ENCODE data around the gene VPS52. TPM values are rescaled to one million over a fixed set of nuclear protein-coding genes. Genes with fewer than 3 reads are reported as not detected.
"Not testable (repeated sequence)": the region's sequence is repeated elsewhere in the genome, so short reads cannot be mapped to it uniquely, and the experiment has no call there.

VPS52 gene
- total RNA-seq, 1 experiment from 2014 or later = 39.7 TPM

GRCh38 chr6:33251395-33252012 lies 20.2 kb downstream of the VPS52 start:
- DNase-seq (ENCODE audit: extremely low read depth, low read depth) = no peak

DNA sequence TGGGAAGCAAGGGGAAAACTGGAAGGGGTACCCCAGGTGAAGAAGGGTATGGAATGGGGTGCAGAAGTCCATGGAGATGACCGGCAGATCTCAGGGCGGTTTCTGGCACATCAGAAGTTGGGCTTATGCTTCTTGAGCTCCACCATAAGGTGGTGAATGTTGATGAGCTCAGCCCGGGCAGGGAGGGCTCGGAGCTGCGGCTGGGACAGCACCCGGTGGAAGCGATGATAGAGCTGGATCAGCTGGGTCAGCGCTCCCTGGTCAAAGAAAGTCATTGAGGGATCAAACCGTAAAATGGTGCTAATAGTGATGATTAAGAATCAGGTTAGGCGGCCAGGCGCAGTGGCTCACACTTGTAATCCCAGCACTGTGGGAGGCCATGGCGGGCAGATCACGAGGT lies 20.9 kb downstream of the VPS52 start:
- no peak for DNase-seq (ENCODE audit: extremely low read depth, low read depth)

- no peak for DNase-seq (ENCODE audit: extremely low read depth, low read depth)
Measured at GRCh38 chr6:33249732-33250630, 21.7 kb downstream of the VPS52 start.

DNA sequence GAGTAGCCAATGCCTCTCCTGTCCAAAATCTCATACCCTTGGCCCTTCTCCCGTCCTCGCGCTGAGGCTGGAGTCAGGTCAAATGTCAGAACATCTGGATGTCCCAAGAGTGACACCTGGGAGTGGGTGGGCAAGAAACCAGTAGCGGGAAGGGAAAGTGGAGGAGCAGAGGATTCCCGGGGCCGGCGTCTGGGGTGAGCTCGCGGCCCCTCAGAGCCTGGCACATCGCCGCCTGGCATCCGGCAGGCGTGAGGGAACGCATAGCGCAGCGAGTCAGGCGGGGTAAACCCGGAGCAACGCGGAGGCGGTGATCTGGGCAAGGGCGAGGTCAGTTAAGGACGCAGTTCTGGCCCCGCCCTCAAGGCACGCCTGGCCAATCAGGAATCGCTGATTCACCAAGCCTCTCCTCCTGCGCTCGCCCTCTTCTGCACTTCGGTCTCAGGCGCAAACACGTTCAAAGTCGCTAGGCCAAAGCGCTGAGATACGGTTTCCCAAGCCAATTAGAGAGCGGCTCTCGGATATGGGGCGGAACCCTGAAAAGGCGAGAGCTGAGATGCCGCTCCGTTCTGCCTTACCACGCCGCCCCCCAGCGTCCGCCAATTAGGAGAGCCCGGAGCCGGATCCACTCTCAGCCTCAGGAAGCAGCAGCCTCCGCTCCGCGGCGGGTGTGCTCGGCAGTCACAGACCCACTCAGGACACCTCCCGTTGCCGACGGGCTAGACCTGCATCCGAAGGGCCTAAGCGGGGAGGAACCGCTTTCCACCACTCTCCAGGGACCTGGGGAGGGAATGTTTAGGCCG lies 22.5 kb downstream of the VPS52 start:
- DNase-seq (ENCODE audit: extremely low read depth, low read depth) = peak; percentile 97

GRCh38 chr6:33248643-33248931 lies 23.1 kb downstream of the VPS52 start:
- DNase-seq (ENCODE audit: extremely low read depth, low read depth) = no peak

GRCh38 chr6:33247977-33248642 lies 23.6 kb downstream of the VPS52 start:
- peak; percentile 80 for DNase-seq (ENCODE audit: extremely low read depth, low read depth)

- DNase-seq (ENCODE audit: extremely low read depth, low read depth) = no peak
Measured at GRCh38 chr6:33243476-33243875, 28.2 kb downstream of the VPS52 start.

DNA sequence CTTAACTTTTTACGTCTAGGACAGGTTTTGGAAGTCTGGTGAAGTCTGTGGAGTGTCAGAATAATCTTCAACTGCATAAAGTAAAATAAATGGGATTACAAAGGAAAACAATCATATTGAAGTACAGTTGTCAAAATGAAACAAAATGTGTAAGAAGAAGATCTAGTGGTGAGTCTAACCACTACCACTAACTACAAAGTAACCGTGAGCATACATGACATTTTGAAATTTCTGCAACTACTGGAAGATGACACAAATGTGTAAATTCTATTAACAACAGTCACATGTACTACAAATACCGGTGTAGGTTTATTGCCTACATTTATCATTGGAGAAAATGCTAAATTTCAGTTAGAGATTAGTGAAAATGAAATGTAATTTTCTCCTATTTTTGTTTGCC lies 29.7 kb downstream of the VPS52 start:
- DNase-seq (ENCODE audit: extremely low read depth, low read depth) = no peak

DNA sequence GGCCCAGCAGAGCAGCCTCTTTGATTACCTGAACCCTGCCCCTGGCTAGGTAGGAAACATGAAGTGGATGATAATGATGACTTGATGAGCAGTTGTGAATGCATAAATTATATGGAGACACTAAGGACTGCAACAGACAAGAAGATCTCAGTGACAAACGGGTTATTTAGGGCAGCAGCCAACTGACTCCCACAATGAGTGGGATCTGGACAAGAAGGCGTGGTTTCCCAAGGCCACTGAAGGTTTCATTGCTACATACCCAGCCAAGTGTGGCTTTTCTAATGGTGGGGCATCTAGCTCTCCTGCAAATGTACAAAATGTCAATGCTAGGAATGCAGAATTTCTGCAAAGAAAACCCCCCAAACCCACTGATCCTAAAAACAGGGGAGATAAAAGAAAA lies 33.9 kb downstream of the VPS52 start:
- DNase-seq (ENCODE audit: extremely low read depth, low read depth) = no peak

- DNase-seq (ENCODE audit: extremely low read depth, low read depth) = no peak
Measured at GRCh38 chr6:33236852-33237251, 34.8 kb downstream of the VPS52 start.

- no peak for DNase-seq (ENCODE audit: extremely low read depth, low read depth)
Measured at GRCh38 chr6:33236328-33236727, 35.3 kb downstream of the VPS52 start.

GRCh38 chr6:33235221-33235634 lies 36.4 kb downstream of the VPS52 start:
- no peak for DNase-seq (ENCODE audit: extremely low read depth, low read depth)

GRCh38 chr6:33226503-33227120 lies 45.1 kb downstream of the VPS52 start:
- not testable (repeated sequence) for DNase-seq (ENCODE audit: extremely low read depth, low read depth)

DNA sequence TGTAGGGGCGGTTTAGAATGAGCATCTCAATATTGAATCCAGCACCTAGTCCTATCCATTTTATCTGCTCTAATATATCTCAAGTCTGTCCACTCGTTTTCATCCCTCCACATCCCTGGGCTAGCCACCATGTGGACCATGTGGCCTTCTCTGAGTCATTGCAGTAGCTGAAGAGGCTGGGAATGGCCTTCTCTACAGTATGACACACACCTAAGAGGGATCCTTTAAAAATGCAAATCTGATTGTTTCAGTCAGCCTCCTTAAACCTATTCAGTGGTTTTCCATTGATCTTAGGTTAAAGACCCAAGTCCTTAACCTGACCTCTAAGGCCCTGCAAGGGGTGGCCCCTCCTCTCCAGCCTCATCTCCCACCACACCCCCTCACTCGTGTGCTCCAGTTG lies 54.0 kb downstream of the VPS52 start:
- no peak for DNase-seq (ENCODE audit: extremely low read depth, low read depth)

DNA sequence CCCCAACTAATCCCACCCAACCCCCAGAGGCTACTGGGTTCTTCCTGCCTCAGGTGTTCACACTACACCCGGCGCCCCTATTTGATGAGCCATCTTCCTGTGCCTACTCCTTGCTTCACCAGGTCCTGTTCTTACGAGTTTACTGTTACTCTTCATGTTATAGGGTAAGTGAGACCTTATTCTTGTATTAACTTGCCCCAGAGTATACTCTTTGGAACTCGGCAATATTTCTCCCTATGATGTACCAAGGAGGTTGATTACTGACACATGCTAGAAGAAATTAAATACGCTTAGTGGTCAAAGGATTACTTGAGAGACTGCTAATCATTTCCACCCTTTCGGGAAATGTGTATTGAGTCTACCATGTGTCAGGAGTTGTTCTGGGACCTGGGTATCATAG lies 54.4 kb downstream of the VPS52 start:
- no peak for DNase-seq (ENCODE audit: extremely low read depth, low read depth)

DNA sequence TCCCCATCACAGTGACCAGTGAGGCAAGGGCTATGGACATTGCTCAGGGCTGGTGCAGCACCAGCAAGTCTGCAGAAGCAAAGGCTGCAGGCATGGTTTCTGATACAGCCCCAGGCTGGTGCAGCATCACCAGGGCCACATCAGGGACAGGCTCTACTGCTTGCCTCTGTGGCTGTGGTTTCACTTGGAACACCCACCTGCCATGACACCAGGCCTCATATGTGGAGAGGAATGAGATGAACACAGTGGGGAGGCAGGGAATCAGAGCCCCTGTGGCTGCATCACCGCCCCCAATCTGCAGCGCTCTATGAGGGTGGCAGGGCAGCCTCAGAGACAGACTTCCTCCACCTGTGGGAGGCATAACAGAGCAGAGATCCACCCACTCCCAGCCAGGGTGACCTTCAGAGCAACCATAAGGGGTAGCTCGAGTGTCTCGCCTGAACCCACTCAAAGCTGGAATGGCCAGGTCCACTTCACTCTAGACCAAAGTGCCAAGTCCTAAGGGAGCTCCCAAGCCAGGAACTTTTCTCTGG lies 55.5 kb downstream of the VPS52 start:
- DNase-seq (ENCODE audit: extremely low read depth, low read depth) = no peak

DNA sequence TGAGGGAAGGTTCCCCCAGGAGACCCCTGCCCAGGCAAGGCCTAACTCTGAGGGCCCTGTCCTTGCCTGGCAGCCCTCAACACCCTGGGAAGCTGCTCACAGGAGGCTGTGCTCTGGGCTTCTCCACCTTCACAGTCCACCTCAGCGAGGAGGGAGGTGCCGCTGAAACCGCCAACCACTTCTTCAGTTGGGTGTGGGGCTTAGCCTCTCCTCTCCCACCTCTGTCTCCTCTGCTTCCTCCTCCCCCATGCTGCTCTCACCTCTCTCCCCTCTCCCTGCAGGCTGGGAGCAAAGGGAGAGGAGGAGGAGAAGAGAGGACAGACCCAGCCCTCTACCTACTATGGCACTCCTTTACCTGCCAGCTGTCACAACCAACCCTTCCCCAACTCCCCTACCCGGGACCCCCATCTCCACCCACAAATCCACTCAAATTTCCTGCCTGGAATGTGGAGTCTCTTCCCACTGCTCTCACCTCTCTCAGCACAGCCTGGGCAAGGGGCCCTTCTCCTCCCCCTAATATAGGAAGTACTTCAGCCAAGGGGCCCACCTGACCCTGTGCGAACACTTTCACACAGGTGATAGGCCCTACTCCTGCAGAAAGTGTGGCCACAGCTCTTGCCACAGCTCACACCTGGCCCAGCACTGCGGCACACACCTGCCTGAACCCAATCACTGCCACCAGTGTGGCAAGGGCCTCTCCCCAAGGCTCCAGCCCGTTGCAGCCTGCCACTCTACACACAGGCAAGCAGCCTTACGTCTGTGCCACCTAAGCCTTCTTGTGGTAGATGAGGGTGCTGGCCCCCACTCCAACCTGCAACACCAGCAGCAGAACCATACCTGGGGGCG lies 56.2 kb downstream of the VPS52 start:
- DNase-seq (ENCODE audit: extremely low read depth, low read depth) = no peak

DNA sequence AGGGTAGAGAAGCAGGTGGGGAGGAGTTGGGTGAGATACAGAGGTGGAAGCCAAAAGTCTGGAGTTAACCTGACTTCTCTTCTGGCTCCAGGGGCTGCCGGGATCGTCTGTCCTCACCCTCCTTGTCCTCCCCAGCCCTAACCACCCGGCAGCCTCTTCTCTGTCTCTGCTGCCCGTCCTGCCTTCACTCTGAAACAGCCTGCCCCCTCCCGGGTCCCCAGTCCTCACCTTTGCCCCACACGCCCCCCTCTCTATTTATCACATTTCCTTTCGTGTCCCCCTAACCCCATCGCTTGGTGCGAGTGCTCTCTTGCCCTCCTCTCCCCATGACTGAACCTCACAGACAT lies 57.7 kb downstream of the VPS52 start:
- DNase-seq (ENCODE audit: extremely low read depth, low read depth) = no peak

- no peak for DNase-seq (ENCODE audit: extremely low read depth, low read depth)
Measured at GRCh38 chr6:33213166-33213988, 58.3 kb downstream of the VPS52 start.

All from NCI-H460 (cell line).